Glomerular visceral epithelial cell (primary cell): Measurements from ENCODE around the gene HOXA3.

Source experiments
- DNase-seq: peaks from one replicate; pipeline ENCODE4 v3.0.0-alpha.2; 2016; ENCODE audit errors: extremely low spot score

HOXA3 gene

GRCh38 chr7:27189295-27189996 is 37.1 kb upstream of the HOXA3 start:
- DNase-seq: no peak

- DNase-seq: no peak
These were observed 36.3 kb upstream of the HOXA3 start for GRCh38 chr7:27188386-27189294.

- DNase-seq: no peak
These were observed 35.3 kb upstream of the HOXA3 start for GRCh38 chr7:27187475-27188385.

GRCh38 chr7:27186668-27187474 is 34.5 kb upstream of the HOXA3 start:
- no peak for DNase-seq

- no peak for DNase-seq
These were observed 33.7 kb upstream of the HOXA3 start for GRCh38 chr7:27185854-27186667.

- peak; percentile 65 for DNase-seq
These were observed 32.9 kb upstream of the HOXA3 start, which contains the start of gene HOXA11 for GRCh38 chr7:27185013-27185853. TSS of gene HOXA11 (minus strand) at chr7:27185232. CDS start at chr7:27185144, 88 bp downstream.

- DNase-seq: peak; percentile 52
These were observed 32.1 kb upstream of the HOXA3 start for GRCh38 chr7:27184337-27185012.

GRCh38 chr7:27183682-27184336 is 31.4 kb upstream of the HOXA3 start:
- DNase-seq: no peak

GRCh38 chr7:27182861-27183681 is 30.7 kb upstream of the HOXA3 start:
- no peak for DNase-seq

- DNase-seq: no peak
These were observed 30.0 kb upstream of the HOXA3 start for GRCh38 chr7:27182285-27182841.

GRCh38 chr7:27181795-27182275 is 29.5 kb upstream of the HOXA3 start:
- no peak for DNase-seq

- no peak for DNase-seq
These were observed 28.3 kb upstream of the HOXA3 start for GRCh38 chr7:27180431-27181420.

GRCh38 chr7:27179503-27180430 is 27.4 kb upstream of the HOXA3 start:
- peak; percentile 92 for DNase-seq

- no peak for DNase-seq
These were observed 26.6 kb upstream of the HOXA3 start for GRCh38 chr7:27179030-27179429.
